ENCODE measurements around the gene TF.

GRCh38 chr3:133750259-133750656 lies 4.1 kb downstream of the TF start:
- TF ChIP-seq, protein P1, sequence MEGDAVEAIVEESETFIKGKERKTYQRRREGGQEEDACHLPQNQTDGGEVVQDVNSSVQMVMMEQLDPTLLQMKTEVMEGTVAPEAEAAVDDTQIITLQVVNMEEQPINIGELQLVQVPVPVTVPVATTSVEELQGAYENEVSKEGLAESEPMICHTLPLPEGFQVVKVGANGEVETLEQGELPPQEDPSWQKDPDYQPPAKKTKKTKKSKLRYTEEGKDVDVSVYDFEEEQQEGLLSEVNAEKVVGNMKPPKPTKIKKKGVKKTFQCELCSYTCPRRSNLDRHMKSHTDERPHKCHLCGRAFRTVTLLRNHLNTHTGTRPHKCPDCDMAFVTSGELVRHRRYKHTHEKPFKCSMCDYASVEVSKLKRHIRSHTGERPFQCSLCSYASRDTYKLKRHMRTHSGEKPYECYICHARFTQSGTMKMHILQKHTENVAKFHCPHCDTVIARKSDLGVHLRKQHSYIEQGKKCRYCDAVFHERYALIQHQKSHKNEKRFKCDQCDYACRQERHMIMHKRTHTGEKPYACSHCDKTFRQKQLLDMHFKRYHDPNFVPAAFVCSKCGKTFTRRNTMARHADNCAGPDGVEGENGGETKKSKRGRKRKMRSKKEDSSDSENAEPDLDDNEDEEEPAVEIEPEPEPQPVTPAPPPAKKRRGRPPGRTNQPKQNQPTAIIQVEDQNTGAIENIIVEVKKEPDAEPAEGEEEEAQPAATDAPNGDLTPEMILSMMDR (IDR thresholded peaks at IDR 0.05) = no peak
- no peak for TF ChIP-seq EP300 (IDR thresholded peaks at IDR 0.05)
- TF ChIP-seq POLR2A (IDR thresholded peaks at IDR 0.05) = no peak
